CD4-positive, alpha-beta T cell treated with Interleukin-4 for 4 hours (primary cell): Measurements from ENCODE around the gene ANKS1B.

ENCODE experiments used
- DNase-seq: peaks from one replicate; pipeline ENCODE4 v3.0.0-alpha.2; 2020

Gene ANKS1B

GRCh38 chr12:98738539-98738938 is 1246.2 kb downstream of the ANKS1B start:
- no peak for DNase-seq

- no peak for DNase-seq
These were observed 1246.7 kb downstream of the ANKS1B start for GRCh38 chr12:98738002-98738401.

- no peak for DNase-seq
These were observed 1247.4 kb downstream of the ANKS1B start for GRCh38 chr12:98737322-98737712.

GRCh38 chr12:98736352-98737321 is 1248.1 kb downstream of the ANKS1B start:
- no peak for DNase-seq

- DNase-seq = no peak
These were observed 1248.9 kb downstream of the ANKS1B start for GRCh38 chr12:98735821-98736220.

GRCh38 chr12:98733667-98734350 is 1250.9 kb downstream of the ANKS1B start:
- DNase-seq = no peak

- DNase-seq = no peak
These were observed 1254.3 kb downstream of the ANKS1B start for GRCh38 chr12:98730412-98730811.

- DNase-seq = no peak
These were observed 1257.5 kb downstream of the ANKS1B start for GRCh38 chr12:98727196-98727595.

GRCh38 chr12:98725476-98726247 is 1259.1 kb downstream of the ANKS1B start:
- peak; percentile 35 for DNase-seq

GRCh38 chr12:98724384-98725155 is 1260.2 kb downstream of the ANKS1B start:
- no peak for DNase-seq

- no peak for DNase-seq
These were observed 1263.5 kb downstream of the ANKS1B start for GRCh38 chr12:98721204-98721702.

- no peak for DNase-seq
These were observed 1264.9 kb downstream of the ANKS1B start for GRCh38 chr12:98719515-98720504.

- DNase-seq = no peak
These were observed 1270.3 kb downstream of the ANKS1B start for GRCh38 chr12:98714426-98714825.

- DNase-seq = no peak
These were observed 1275.7 kb downstream of the ANKS1B start for GRCh38 chr12:98709022-98709421.

GRCh38 chr12:98701166-98701565 is 1283.6 kb downstream of the ANKS1B start:
- DNase-seq = no peak

- DNase-seq = peak; percentile 3
These were observed 1285.2 kb downstream of the ANKS1B start for GRCh38 chr12:98699586-98699985.

GRCh38 chr12:98698603-98699463 is 1285.9 kb downstream of the ANKS1B start:
- DNase-seq = peak; percentile 46

- DNase-seq = no peak
These were observed 1287.5 kb downstream of the ANKS1B start for GRCh38 chr12:98697209-98697608.

- DNase-seq = no peak
These were observed 1288.6 kb downstream of the ANKS1B start for GRCh38 chr12:98696036-98696646.
